HTERT RPE-1 (cell line): ENCODE results near the gene TMEM140.
"Not testable (repeated sequence)": the region's sequence is repeated elsewhere in the genome, so short reads cannot be mapped to it uniquely, and the experiment has no call there.

ENCODE experiments used
- in situ Hi-C: fragments of 300-500 bp; cut with MboI; formaldehyde crosslinking; loops from 4 replicates; pipeline ENCODE4 v1.14.3; 2020; ENCODE audit warnings: low sequenced_read_pairs

The TMEM140 gene

DNA sequence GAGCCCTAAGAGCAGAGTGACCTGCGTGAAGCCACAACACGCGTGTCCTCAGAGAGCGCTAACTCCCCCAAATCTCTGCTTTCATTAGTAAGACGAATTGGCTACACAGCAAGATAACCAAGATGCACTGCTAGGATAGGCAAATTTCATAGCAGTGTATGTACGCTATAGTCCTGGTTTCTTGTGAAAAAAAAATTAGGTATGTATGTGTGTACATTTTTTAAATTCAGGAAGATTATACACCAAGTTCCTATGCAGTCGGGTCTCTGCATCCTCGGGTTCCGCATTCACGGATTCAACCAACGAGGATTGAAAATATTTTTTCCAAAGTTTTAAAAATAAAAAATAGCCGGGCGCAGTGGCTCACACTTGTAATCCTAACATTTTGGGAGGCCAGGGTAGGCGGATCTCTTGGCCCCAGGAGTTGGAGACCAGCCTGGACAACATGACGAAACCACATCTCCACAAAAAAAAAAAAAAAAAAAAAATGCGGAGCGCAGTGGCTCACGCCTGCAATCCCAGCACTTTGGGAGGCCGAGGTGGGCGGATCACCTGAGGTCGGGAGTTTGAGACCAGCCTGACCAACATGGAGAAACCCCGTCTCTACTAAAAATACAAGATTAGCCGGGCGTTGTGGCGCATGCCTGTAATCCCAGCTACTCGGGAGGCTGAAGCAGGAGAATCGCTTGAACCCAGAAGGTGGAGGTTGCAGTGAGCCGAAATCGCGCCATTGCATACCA, 64.2 kb downstream of the TMEM140 start:
- in situ Hi-C loops, result not testable (repeated sequence)

DNA sequence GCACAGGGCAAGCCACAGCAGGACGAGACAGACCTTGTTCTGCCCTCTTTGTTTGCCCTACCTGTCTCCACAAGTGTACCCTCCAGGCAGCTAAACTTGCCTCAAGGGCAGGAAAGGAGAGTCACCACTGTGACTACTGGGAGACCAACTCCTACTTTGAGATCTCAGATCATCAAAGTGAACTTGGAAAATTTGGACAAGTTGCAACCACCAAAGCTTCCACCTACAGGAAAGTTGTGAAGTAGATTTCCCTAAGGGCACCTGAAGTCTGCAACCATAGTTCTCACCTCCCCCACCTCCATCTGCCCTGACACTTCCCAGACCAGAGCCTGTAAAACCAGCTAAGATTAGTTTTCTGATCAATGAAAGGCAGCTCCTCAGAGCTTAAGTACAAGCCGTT, 66.0 kb downstream of the TMEM140 start:
- in situ Hi-C loops, result no loop called here

DNA sequence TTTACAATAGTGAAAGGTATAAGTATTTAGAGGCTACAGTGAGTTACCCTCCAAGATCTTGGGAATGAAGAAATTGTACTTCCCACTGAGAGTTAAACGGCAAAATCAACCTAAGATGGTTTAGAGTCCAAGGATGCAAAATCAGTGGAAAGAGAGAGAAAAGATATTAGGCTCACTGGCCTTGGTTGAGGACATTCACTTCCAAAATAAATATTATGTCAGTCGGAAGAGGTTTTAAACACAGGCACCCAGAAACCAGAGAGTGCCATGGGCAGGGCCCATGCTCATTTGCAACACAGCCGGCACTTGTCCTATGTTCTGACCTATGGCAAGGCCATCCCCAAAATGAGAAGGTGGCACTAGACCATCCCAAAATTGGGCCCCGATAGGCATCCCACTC, 67.3 kb downstream of the TMEM140 start:
- in situ Hi-C loops, result no loop called here

DNA sequence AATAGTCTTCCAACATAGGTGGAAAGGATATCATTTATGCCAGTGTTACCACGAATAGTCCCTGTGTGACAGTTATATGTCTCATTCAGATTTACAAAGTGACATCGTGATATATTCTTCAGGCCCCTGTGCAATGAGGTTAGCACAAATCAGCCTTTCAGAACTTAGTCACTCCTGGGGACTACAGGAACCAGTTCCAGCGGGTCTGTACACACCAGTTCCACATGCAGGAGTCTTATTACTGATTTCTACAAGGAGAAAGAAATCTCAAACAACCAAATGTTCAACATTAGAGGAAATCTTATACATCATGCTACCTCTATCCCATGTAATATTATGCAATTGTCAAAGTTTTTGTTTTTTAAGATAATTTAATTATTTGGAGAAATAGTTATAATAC, 67.8 kb downstream of the TMEM140 start:
- in situ Hi-C loops, result no loop called here
